IMR-90 (cell line): ENCODE measurements around the gene MSH5. TPM values are rescaled to one million over a fixed set of nuclear protein-coding genes. Genes with fewer than 3 reads are reported as not detected.

ENCODE experiments used
- ATAC-seq: fragments of 200-7000 bp; cut with Tn5 transposase; 2 replicates; pipeline ENCODE4 v1.9.1; 2020; ENCODE audit warnings: low read depth, mild to moderate bottlenecking, moderate library complexity
- BruUV-seq: library from RNA; stranded (reverse); fragments of 400-500 nt; replicated peaks from 2 replicates; lab custom pipeline; 2021; lab: Mats Ljungman, UMichigan
- CTCF ChIA-PET: fragments of 300-600 bp; formaldehyde crosslinking; extraction: SDS; loops from one replicate; lab custom pipeline; 2021; ENCODE audit warnings: antibody characterized with exemption; lab: Yijun Ruan, JAX
- POLR2A ChIA-PET: fragments of 300-600 bp; sonication (Branson Sonifier 250); formaldehyde crosslinking; loops from one replicate; lab custom pipeline; 2022; ENCODE audit warnings: antibody characterized with exemption; ENCODE audit not compliant: unreplicated experiment; lab: Charles Lee
- DNase-seq: peaks from one replicate; pipeline ENCODE4 v3.0.0; 2013
- H2AFZ ChIP-seq: replicated peaks from 2 replicates; pipeline ENCODE3; 2013; ENCODE audit warnings: low read length, mild to moderate bottlenecking; ENCODE audit not compliant: poor library complexity
- H2AK5ac ChIP-seq: 2 replicates; pipeline ENCODE4 v1.6.1; 2013; ENCODE audit warnings: low read depth, low read length, inconsistent platforms
- H2AK9ac ChIP-seq: replicated peaks from 2 replicates; pipeline ENCODE3; 2013; ENCODE audit warnings: mild to moderate bottlenecking, low read depth, low read length, moderate library complexity; ENCODE audit not compliant: poor library complexity
- H2BK120ac ChIP-seq: 2 replicates; pipeline ENCODE4 v1.6.1; 2013; ENCODE audit warnings: low read depth, low read length, inconsistent platforms
- H2BK15ac ChIP-seq: 3 replicates; pipeline ENCODE4 v1.6.1; 2013; ENCODE audit warnings: low read depth, low read length, inconsistent platforms
- H2BK20ac ChIP-seq: 2 replicates; pipeline ENCODE4 v1.6.1; 2013; ENCODE audit warnings: low read depth, mild to moderate bottlenecking, inconsistent platforms, low read length, moderate library complexity
- H2BK5ac ChIP-seq: 2 replicates; pipeline ENCODE4 v1.6.1; 2013; ENCODE audit warnings: mild to moderate bottlenecking, low read depth, low read length, inconsistent platforms; ENCODE audit not compliant: poor library complexity, severe bottlenecking
- H3K14ac ChIP-seq: replicated peaks from 2 replicates; pipeline ENCODE4 v1.6.1; 2013; ENCODE audit warnings: low read depth, low read length, inconsistent platforms
- H3K18ac ChIP-seq: 2 replicates; pipeline ENCODE4 v1.6.1; 2013; ENCODE audit warnings: low read depth, low read length, control low read depth
- H3K23ac ChIP-seq: 2 replicates; pipeline ENCODE4 v1.6.1; 2013; ENCODE audit warnings: low read depth, low read length, inconsistent platforms
- H3K27ac ChIP-seq: 2 replicates; pipeline ENCODE4 v1.5.1; 2013; ENCODE audit warnings: mild to moderate bottlenecking, control low read depth, low read length; ENCODE audit not compliant: insufficient read depth
- H3K27me3 ChIP-seq: 2 replicates; pipeline ENCODE4 v1.6.1; 2013; ENCODE audit warnings: low read length; ENCODE audit not compliant: control insufficient read depth, insufficient read depth
- H3K36me3 ChIP-seq: 2 replicates; pipeline ENCODE4 v1.6.1; 2013; ENCODE audit warnings: low read length, mixed read lengths; ENCODE audit not compliant: control insufficient read depth, insufficient read depth
- H3K4ac ChIP-seq: 2 replicates; pipeline ENCODE4 v1.6.1; 2013; ENCODE audit warnings: low read depth, low read length, inconsistent platforms
- H3K4me1 ChIP-seq: 2 replicates; pipeline ENCODE4 v1.6.1; 2013; ENCODE audit warnings: low read length, mixed read lengths; ENCODE audit not compliant: control insufficient read depth, insufficient read depth
- H3K4me2 ChIP-seq: 2 replicates; pipeline ENCODE4 v1.6.1; 2013; ENCODE audit warnings: low read depth, mild to moderate bottlenecking, control low read depth, low read length, moderate library complexity
- H3K4me3 ChIP-seq: 2 replicates; pipeline ENCODE4 v1.5.1; 2013; ENCODE audit warnings: low read depth, mild to moderate bottlenecking, control low read depth, low read length, moderate library complexity; ENCODE audit not compliant: insufficient read depth
- H3K56ac ChIP-seq: 2 replicates; pipeline ENCODE4 v1.6.1; 2013; ENCODE audit warnings: low read length, inconsistent platforms; ENCODE audit not compliant: insufficient read depth; ENCODE audit errors: extremely low read depth
- H3K79me1 ChIP-seq, 2 experiments: 2 replicates each; pipeline ENCODE4 v1.6.1; 2013; ENCODE audit warnings: low read length in 2 of 2, inconsistent platforms in 1 of 2, low read depth in 1 of 2
- H3K9ac ChIP-seq: 2 replicates; pipeline ENCODE4 v1.6.1; 2013; ENCODE audit warnings: low read depth, low read length, control low read depth
- H3K9me1 ChIP-seq: 2 replicates; pipeline ENCODE4 v1.6.1; 2013; ENCODE audit warnings: low read length, inconsistent platforms; ENCODE audit not compliant: insufficient read depth
- H3K9me3 ChIP-seq: 2 replicates; pipeline ENCODE4 v1.6.1; 2013; ENCODE audit warnings: low read length; ENCODE audit not compliant: control insufficient read depth, insufficient read depth
- H4K20me1 ChIP-seq: 2 replicates; pipeline ENCODE4 v1.6.1; 2013; ENCODE audit warnings: low read length, inconsistent platforms; ENCODE audit not compliant: insufficient read depth
- H4K5ac ChIP-seq: 2 replicates; pipeline ENCODE4 v1.6.1; 2013; ENCODE audit warnings: mild to moderate bottlenecking, low read depth, low read length, control low read depth
- H4K8ac ChIP-seq, 2 experiments: 2 replicates each; pipeline ENCODE4 v1.6.1; 2013; ENCODE audit warnings: low read depth in 2 of 2, low read length in 2 of 2, control low read depth in 1 of 2, inconsistent platforms in 1 of 2
- H4K91ac ChIP-seq: 2 replicates; pipeline ENCODE4 v1.6.1; 2013; ENCODE audit warnings: low read depth, low read length, inconsistent platforms; ENCODE audit not compliant: insufficient read depth
- BHLHE40 ChIP-seq: fragments of 150-350 bp; IDR thresholded peaks from 2 replicates; pipeline ENCODE4 v1.6.1; 2016; ENCODE audit warnings: mild to moderate bottlenecking, low read depth, low read length
- CEBPB ChIP-seq: IDR thresholded peaks from 2 replicates; pipeline ENCODE4 v1.6.1; 2012; ENCODE audit warnings: low read depth, low read length, improper control_type of control experiment
- MAFK ChIP-seq: IDR thresholded peaks from 2 replicates; pipeline ENCODE4 v1.6.1; 2012; ENCODE audit warnings: low read depth, low read length, improper control_type of control experiment
- MAZ ChIP-seq: IDR thresholded peaks from 2 replicates; pipeline ENCODE4 v1.6.1; 2012; ENCODE audit warnings: low read depth, mild to moderate bottlenecking, low read length, improper control_type of control experiment, moderate library complexity, borderline replicate concordance
- WGBS, 2 experiments: methylation state at CpG; one replicate each; pipeline versions ENCODE4 v1.1.5 to v1.1.7; 2013; ENCODE audit warnings: missing lambda C conversion rate in 2 of 2; ENCODE audit not compliant: insufficient read length in 1 of 2; ENCODE audit errors: extremely low coverage in 2 of 2; 5-methylcytosine and 5-hydroxymethylcytosine counted together
- dilution Hi-C: fragments of 300-500 bp; cut with HindIII; formaldehyde crosslinking; loops from one replicate; pipeline ENCODE4 v1.14.3; 2018; ENCODE audit warnings: low sequenced_read_pairs; ENCODE audit not compliant: unreplicated experiment
- in situ Hi-C: fragments of 300-500 bp; cut with MboI; formaldehyde crosslinking; loops from 3 replicates; pipeline ENCODE4 v1.14.3; 2019; ENCODE audit warnings: low sequenced_read_pairs, inconsistent platforms, mixed read lengths
- intact Hi-C: fragments of 100-400 bp; cut with micrococcal nuclease; formaldehyde crosslinking; loops from 2 replicates; pipeline ENCODE4 v1.10.0; 2022
- polyA plus RNA-seq, 3 experiments: library from polyadenylated mRNA; depleted of rRNA; stranded (reverse); fragments of >200 nt; gene quantifications; 2 replicates each; pipeline ENCODE4 v1.2.3, GENCODE V29; 2012; ENCODE audit warnings: low replicate concordance in 1 of 3
- total RNA-seq: library from RNA; depleted of rRNA; stranded (reverse); fragments of >200 nt; gene quantifications from 2 replicates; pipeline ENCODE4 v1.2.3, GENCODE V29; 2012
- TF ChIP-seq, protein P1 (sequence below): fragments of 150-350 bp; IDR thresholded peaks from 2 replicates; pipeline ENCODE4 v1.6.1; 2016; ENCODE audit warnings: low read depth, mild to moderate bottlenecking, low read length, moderate library complexity, borderline replicate concordance
- TF ChIP-seq, protein P2 (sequence below): conservative IDR thresholded peaks from 2 replicates; pipeline ENCODE4 v1.5.1; 2012; ENCODE audit warnings: mild to moderate bottlenecking, low read depth, low read length, improper control_type of control experiment
- TF ChIP-seq, protein P3 (sequence below): fragments of 150-350 bp; IDR thresholded peaks from 2 replicates; pipeline ENCODE4 v1.6.1; 2017; ENCODE audit warnings: mild to moderate bottlenecking, antibody characterized with exemption, low read length, low read depth

The MSH5 gene
- total and polyA plus RNA-seq, 2 of the 4 experiments (the other 2 are of a cell fraction) = 5.6 to 15.7 TPM

DNA sequence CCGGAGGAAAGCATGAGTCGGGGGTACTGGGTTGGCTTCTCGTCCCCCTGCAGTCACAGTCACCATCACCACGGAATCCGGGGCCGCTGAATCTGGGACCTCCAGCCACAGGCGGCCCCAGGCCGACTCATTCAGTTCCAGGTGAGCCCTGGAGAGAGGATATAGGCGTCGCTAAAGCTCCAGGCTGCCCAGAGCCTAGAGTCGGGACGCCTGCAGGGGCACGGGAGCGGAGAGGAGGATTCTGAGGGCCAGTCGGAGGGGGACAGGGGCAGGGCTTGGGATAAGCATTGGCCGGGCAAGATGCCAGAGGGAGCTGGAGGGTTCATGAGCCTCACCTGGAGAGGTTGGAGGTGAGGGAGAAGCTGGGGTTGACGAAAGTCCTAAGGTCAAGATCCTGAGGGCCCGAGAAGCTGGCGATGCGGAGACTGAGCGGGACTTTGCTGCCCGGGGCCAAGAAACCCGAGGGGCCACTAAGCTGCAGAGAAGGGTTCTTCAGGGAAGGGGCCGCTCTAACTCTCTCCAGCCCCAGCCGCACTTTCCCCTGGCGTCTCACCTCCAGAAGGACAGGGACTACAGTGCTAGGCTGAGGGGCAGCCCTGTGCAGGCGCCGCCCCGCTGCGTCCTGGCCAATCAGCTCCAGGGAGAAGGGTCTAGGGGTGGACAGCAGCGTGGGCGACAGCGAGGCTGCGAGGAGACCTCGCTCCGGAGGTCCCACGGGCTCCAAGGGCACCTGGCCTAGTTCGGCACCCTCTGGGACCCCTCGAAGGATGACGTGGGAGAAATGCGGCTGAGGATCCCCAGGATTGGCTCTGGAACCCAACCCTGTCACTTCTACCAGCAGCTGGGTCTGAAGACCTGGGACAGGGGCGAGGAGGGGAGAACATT lies 26.3 kb downstream of the MSH5 start:
- Histone ChIP-seq H3K4me1 (peaks cover 4% of the 10 kb centered on the region), H3K56ac (no peak overlapping the region), H3K23ac (no peak overlapping the region), H3K79me1 (no peaks in the 10 kb centered on the region), H2AK5ac (no peak overlapping the region), H3K27ac (no peak overlapping the region), H2BK20ac (no peak overlapping the region), H3K9ac (no peak overlapping the region), H3K9me1 (peaks cover 9% of the 10 kb centered on the region), H3K27me3 (no peaks in the 10 kb centered on the region), H3K4me2 (peak overlapping the region; percentile 83), H2BK120ac (no peak overlapping the region), H3K36me3 (0 out of 2 replicates have a peak, but pooled peaks cover 2% of the 10 kb centered on the region), H2AK9ac (no peak overlapping the region), H3K4me3 (peak overlapping the region; percentile 27; the same call in 1 of the 2 replicates), H4K5ac (no peak overlapping the region), H4K91ac (no peak overlapping the region), H2BK5ac (no peak overlapping the region), H2AFZ (peak overlapping the region; percentile 83), H2BK15ac (no peak overlapping the region), H4K20me1 (no peaks in the 10 kb centered on the region), H3K18ac (no peak overlapping the region), H3K14ac (no peak overlapping the region), H3K4ac (no peak overlapping the region), H3K9me3 (no peaks in the 10 kb centered on the region), H4K8ac (peak overlapping the region in 1 of 2 experiments; percentile 73; a peak in 1 of 4 replicates)
- DNase-seq (no peak), ATAC-seq (peak; percentile 79)
- TF ChIP-seq, protein P1, sequence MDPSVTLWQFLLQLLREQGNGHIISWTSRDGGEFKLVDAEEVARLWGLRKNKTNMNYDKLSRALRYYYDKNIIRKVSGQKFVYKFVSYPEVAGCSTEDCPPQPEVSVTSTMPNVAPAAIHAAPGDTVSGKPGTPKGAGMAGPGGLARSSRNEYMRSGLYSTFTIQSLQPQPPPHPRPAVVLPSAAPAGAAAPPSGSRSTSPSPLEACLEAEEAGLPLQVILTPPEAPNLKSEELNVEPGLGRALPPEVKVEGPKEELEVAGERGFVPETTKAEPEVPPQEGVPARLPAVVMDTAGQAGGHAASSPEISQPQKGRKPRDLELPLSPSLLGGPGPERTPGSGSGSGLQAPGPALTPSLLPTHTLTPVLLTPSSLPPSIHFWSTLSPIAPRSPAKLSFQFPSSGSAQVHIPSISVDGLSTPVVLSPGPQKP = no peak
- no peak for TF ChIP-seq MAZ
- no peak for TF ChIP-seq CEBPB
- TF ChIP-seq, protein P2, sequence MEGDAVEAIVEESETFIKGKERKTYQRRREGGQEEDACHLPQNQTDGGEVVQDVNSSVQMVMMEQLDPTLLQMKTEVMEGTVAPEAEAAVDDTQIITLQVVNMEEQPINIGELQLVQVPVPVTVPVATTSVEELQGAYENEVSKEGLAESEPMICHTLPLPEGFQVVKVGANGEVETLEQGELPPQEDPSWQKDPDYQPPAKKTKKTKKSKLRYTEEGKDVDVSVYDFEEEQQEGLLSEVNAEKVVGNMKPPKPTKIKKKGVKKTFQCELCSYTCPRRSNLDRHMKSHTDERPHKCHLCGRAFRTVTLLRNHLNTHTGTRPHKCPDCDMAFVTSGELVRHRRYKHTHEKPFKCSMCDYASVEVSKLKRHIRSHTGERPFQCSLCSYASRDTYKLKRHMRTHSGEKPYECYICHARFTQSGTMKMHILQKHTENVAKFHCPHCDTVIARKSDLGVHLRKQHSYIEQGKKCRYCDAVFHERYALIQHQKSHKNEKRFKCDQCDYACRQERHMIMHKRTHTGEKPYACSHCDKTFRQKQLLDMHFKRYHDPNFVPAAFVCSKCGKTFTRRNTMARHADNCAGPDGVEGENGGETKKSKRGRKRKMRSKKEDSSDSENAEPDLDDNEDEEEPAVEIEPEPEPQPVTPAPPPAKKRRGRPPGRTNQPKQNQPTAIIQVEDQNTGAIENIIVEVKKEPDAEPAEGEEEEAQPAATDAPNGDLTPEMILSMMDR = no peak
- no peak for TF ChIP-seq BHLHE40
- TF ChIP-seq, protein P3, sequence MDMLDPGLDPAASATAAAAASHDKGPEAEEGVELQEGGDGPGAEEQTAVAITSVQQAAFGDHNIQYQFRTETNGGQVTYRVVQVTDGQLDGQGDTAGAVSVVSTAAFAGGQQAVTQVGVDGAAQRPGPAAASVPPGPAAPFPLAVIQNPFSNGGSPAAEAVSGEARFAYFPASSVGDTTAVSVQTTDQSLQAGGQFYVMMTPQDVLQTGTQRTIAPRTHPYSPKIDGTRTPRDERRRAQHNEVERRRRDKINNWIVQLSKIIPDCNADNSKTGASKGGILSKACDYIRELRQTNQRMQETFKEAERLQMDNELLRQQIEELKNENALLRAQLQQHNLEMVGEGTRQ = no peak
- no peak for TF ChIP-seq MAFK
- ChIA-PET CTCF (interaction anchor here (1.0 kb wide), 1 partner anchor 28 kb away, joined by 3 read pairs; no protein-coding TSS in a partner anchor), POLR2A (no interaction called here)
- no TSS peak for BruUV-seq
- WGBS, 2 experiments = 34% methylated on average over 19 of the region's 42 CpGs; no CpG with 5 or more reads in 1 of the 2 experiments
- intact Hi-C loops (no loop called here), in situ Hi-C loops (no loop called here), dilution Hi-C loops (no loop called here)
